ENCODE measurements around the gene CALR3. TPM values are rescaled to one million over a fixed set of nuclear protein-coding genes. Genes with fewer than 3 reads are reported as not detected.
"Not testable (repeated sequence)": the region's sequence is repeated elsewhere in the genome, so short reads cannot be mapped to it uniquely, and the experiment has no call there.

CALR3 gene
- total RNA-seq (2022), result 0.32 TPM in 1 of 2 replicates, not detected in the other
- Bru-seq, nascent RNA, result percentile 43 among the genes with signal in this experiment
- percentile 37 among the genes with signal in this experiment for BruChase-seq, experiment 1, labeled RNA remaining after a 2-hour chase
- BruChase-seq, experiment 2, labeled RNA remaining after a 6-hour chase, result percentile 43 among the genes with signal in this experiment
- long read RNA-seq, result 0 reads

DNA sequence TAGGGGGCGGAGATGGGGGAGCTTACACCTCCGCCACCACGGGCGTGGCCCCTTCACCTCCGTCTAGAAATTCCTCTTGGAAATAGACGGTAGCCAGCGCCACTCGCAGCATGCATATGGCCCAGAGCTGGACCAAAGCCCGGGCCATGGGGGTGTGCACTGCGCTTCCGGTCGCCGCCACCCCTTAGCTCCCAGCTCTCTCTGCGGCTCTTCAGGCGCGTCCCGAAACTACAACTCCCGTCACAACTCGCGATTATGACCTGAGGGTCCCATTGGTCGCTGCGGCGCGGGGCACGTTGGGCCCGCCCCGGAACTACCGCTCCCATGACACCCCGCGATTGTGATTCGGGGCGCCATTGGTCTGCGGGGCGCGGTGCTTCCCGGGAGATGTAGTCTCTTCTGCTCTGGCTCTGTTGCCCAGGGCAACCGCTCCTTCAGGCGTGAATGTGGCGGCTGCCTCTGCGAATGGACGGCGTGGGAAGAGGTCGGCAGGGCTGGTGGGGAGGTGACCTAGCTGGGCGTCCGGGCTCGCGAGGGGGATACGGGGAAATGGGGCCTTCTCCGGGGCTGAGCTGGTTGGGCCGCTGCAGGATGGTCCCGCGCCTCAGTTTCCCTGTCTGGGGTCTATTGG lies at the start of gene CALR3, which contains the start of gene C19orf44:
Gene CALR3, minus strand, starts transcription at position 186 of the 631 bp plus-strand sequence. Its CDS starts 38 bp downstream, at position 148.
Gene C19orf44, plus strand, starts transcription at position 413 of the 631 bp plus-strand sequence. CDS start 4,399 bp downstream, outside the sequence.
- Mint-ChIP-seq H3K27me3 (ENCODE audit: insufficient read depth, unreplicated experiment) (no peaks in the 10 kb centered on the region), H3K36me3 (ENCODE audit: insufficient read depth, unreplicated experiment) (no peaks in the 10 kb centered on the region), H3K4me1 (ENCODE audit: low read depth, unreplicated experiment) (no peaks in the 10 kb centered on the region), H3K27ac (ENCODE audit: unreplicated experiment) (peak within 1 kb of the TSS; percentile 82), H3K4me3 (ENCODE audit: unreplicated experiment) (peak within 1 kb of the TSS; percentile 91), H3K9me3 (ENCODE audit: unreplicated experiment) (no peaks in the 10 kb centered on the region)
- ChIA-PET POLR2A (interaction anchor here (0.5 to 1.3 kb wide), 4 partner anchors 25 to 1043 kb away, joined by 3 read pairs; partner anchors contain the start of genes MED26 and SLC35E1), CTCF (interaction anchor here (0.8 to 1.2 kb wide), 2 partner anchors 19 to 39 kb away, joined by 4 to 5 read pairs; no protein-coding TSS in a partner anchor)
- Histone ChIP-seq H3K27me3 (replicated peaks; ENCODE audit: control insufficient read depth, insufficient read depth, low read length) (no peaks in the 10 kb centered on the region), H3K36me3 (ENCODE audit: control insufficient read depth, insufficient read depth, low read length) (no peaks in the 10 kb centered on the region), H3K9me3 (no peaks in the 10 kb centered on the region), H3K4me1 (peaks cover 20% of the 10 kb centered on the region), H3K4me3 (ENCODE audit: low read depth, low read length) (peak within 1 kb of the TSS; percentile 67)
- intact Hi-C loops (cut with micrococcal nuclease; ENCODE audit: unreplicated experiment), result loop anchor here (2.0 to 10.0 kb wide), 2 partner anchors 23 to 51 kb away; no protein-coding TSS in a partner anchor
- TF ChIP-seq, protein P1, sequence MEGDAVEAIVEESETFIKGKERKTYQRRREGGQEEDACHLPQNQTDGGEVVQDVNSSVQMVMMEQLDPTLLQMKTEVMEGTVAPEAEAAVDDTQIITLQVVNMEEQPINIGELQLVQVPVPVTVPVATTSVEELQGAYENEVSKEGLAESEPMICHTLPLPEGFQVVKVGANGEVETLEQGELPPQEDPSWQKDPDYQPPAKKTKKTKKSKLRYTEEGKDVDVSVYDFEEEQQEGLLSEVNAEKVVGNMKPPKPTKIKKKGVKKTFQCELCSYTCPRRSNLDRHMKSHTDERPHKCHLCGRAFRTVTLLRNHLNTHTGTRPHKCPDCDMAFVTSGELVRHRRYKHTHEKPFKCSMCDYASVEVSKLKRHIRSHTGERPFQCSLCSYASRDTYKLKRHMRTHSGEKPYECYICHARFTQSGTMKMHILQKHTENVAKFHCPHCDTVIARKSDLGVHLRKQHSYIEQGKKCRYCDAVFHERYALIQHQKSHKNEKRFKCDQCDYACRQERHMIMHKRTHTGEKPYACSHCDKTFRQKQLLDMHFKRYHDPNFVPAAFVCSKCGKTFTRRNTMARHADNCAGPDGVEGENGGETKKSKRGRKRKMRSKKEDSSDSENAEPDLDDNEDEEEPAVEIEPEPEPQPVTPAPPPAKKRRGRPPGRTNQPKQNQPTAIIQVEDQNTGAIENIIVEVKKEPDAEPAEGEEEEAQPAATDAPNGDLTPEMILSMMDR (IDR thresholded peaks at IDR 0.05; ENCODE audit: insufficient read depth in 1 of 2, low read depth in 1 of 2, low read length in 1 of 2, severe bottlenecking in 1 of 2, unreplicated experiment in 1 of 2), result no peak
- DNase-seq, result peak; percentile 98
- BruUV-seq (replicated peaks), result no TSS peak

DNA sequence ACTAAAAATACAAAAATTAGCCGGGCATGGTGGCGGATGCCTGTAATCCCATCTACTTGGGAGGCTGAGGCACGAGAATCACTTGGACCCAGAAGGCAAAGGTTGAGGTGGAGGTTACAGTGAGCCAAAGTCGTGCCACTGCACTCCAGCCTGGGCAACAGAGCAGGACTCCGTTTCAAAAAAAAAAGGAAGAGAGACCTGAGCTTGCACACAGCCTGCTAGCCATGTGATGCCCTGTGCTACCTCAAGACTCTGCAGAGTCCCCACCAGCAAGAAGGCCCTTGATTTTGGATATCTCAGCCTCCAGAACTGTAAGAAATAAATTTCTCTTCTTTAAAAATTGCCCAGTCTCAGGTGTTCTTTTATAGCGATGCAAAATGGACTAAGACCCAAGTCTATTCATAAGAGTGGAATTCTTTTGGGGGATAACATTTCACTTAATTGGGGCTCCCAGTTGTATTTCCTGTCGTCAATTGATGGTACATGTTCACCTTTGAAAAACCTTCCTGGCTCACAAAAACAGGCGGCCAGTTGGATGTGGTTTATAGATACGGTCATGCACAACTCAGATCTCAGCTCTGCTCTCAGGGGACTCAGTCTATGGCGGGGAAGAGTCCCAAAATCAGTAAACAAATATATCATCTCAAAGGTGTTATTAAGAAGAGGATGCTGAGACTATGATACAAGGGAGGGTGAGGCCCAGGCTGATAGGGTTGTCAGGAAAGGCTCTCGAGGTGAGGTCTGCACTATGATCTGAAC lies 48.7 kb upstream of the CALR3 start:
- Mint-ChIP-seq H3K4me1 (ENCODE audit: low read depth, unreplicated experiment) (no peaks in the 10 kb centered on the region), H3K27me3 (ENCODE audit: insufficient read depth, unreplicated experiment) (no peaks in the 10 kb centered on the region), H3K27ac (ENCODE audit: unreplicated experiment) (no peak overlapping the region), H3K4me3 (ENCODE audit: unreplicated experiment) (no peak overlapping the region), H3K36me3 (ENCODE audit: insufficient read depth, unreplicated experiment) (peaks cover 22% of the 10 kb centered on the region), H3K9me3 (ENCODE audit: unreplicated experiment) (no peaks in the 10 kb centered on the region)
- TF ChIP-seq, protein P1 (IDR thresholded peaks at IDR 0.05; ENCODE audit: insufficient read depth in 1 of 2, low read depth in 1 of 2, low read length in 1 of 2, severe bottlenecking in 1 of 2, unreplicated experiment in 1 of 2), result no peak
- BruUV-seq (replicated peaks), result no TSS peak
- Histone ChIP-seq H3K27me3 (replicated peaks; ENCODE audit: control insufficient read depth, insufficient read depth, low read length) (no peaks in the 10 kb centered on the region), H3K36me3 (ENCODE audit: control insufficient read depth, insufficient read depth, low read length) (no peaks in the 10 kb centered on the region), H3K9me3 (no peaks in the 10 kb centered on the region), H3K4me1 (0 out of 2 replicates have a peak, but pooled peaks cover 6% of the 10 kb centered on the region), H3K4me3 (ENCODE audit: low read depth, low read length) (no peak overlapping the region)
- intact Hi-C loops (cut with micrococcal nuclease; ENCODE audit: unreplicated experiment), result no loop called here
- ChIA-PET POLR2A (no interaction called here), CTCF (no interaction called here)
- DNase-seq, result no peak

- intact Hi-C loops (cut with micrococcal nuclease; ENCODE audit: unreplicated experiment); H3K27ac Mint-ChIP-seq (ENCODE audit: unreplicated experiment); H3K27me3 ChIP-seq (replicated peaks; ENCODE audit: control insufficient read depth, insufficient read depth, low read length); H3K4me1 Mint-ChIP-seq (ENCODE audit: low read depth, unreplicated experiment); DNase-seq; H3K4me3 ChIP-seq (ENCODE audit: low read depth, low read length); CTCF ChIA-PET; H3K27me3 Mint-ChIP-seq (ENCODE audit: insufficient read depth, unreplicated experiment); H3K4me1 ChIP-seq; H3K9me3 ChIP-seq; BruUV-seq (replicated peaks); H3K36me3 ChIP-seq (ENCODE audit: control insufficient read depth, insufficient read depth, low read length); H3K9me3 Mint-ChIP-seq (ENCODE audit: unreplicated experiment): not testable (repeated sequence)
- Mint-ChIP-seq H3K4me3 (ENCODE audit: unreplicated experiment) (peak overlapping the region; percentile 78), H3K36me3 (ENCODE audit: insufficient read depth, unreplicated experiment) (peaks cover 31% of the 10 kb centered on the region)
- POLR2A ChIA-PET, result interaction anchor here (0.6 kb wide), 1 partner anchor 27 kb away, joined by 3 read pairs; no protein-coding TSS in a partner anchor
These were observed 47.8 kb upstream of the CALR3 start for GRCh38 chr19:16543734-16544133.
